Sigmoid colon (tissue), 4 donors: ENCODE measurements around the gene SPATS2L.

Source experiments
- EP300 ChIP-seq, 4 donors: sonication (generic); formaldehyde crosslinking; IDR thresholded peaks; one replicate each; pipeline ENCODE4 v1.6.1; 2017; ENCODE audit warnings: antibody characterized with exemption in 4 of 4
- POLR2A ChIP-seq, 2 donors: fragments of 450-650 bp; IDR thresholded peaks; one replicate each; pipeline ENCODE4 v1.6.1; 2016; ENCODE audit warnings: antibody characterized with exemption in 2 of 2, mild to moderate bottlenecking in 2 of 2, moderate library complexity in 2 of 2
- POLR2AphosphoS5 ChIP-seq, 4 donors: sonication (generic); formaldehyde crosslinking; IDR thresholded peaks; one replicate each; pipeline ENCODE4 v1.6.1; 2017; ENCODE audit warnings: antibody characterized with exemption in 4 of 4
- TF ChIP-seq, protein P1 (sequence below), 4 experiments: fragments of 450-650 bp in 3 of 4; fragments of 200-600 bp in 1 of 4; IDR thresholded peaks; one replicate each; pipeline ENCODE4 v1.5.1; 2016 to 2019; ENCODE audit warnings: antibody characterized with exemption in 4 of 4, mild to moderate bottlenecking in 3 of 4, moderate library complexity in 2 of 4

DNA sequence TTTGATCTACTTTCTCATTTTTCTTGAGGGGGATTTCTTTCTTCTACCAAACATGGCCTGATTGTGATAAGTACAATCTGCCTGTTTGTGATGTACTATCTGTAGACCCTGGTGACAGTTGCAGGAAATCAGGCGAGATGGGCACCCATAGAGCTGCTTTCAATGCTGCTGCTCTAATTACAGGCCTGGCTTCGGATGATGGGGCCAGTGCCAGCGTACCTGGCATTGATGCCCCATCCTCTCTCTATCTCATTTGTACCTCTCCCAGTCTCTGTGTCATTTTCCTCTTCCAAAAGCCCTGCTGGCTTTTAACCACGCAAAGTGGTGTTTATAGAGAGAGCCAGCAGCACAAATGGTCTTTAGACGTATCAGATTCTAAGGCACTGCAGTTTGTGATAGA lies 133.5 kb downstream of the SPATS2L start:
- TF ChIP-seq POLR2A (IDR thresholded peaks at IDR 0.05) (no peak), POLR2AphosphoS5 (IDR thresholded peaks at IDR 0.05) (no peak), EP300 (IDR thresholded peaks at IDR 0.05) (no peak)
- TF ChIP-seq, protein P1, sequence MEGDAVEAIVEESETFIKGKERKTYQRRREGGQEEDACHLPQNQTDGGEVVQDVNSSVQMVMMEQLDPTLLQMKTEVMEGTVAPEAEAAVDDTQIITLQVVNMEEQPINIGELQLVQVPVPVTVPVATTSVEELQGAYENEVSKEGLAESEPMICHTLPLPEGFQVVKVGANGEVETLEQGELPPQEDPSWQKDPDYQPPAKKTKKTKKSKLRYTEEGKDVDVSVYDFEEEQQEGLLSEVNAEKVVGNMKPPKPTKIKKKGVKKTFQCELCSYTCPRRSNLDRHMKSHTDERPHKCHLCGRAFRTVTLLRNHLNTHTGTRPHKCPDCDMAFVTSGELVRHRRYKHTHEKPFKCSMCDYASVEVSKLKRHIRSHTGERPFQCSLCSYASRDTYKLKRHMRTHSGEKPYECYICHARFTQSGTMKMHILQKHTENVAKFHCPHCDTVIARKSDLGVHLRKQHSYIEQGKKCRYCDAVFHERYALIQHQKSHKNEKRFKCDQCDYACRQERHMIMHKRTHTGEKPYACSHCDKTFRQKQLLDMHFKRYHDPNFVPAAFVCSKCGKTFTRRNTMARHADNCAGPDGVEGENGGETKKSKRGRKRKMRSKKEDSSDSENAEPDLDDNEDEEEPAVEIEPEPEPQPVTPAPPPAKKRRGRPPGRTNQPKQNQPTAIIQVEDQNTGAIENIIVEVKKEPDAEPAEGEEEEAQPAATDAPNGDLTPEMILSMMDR (IDR thresholded peaks at IDR 0.05) = no peak
